ENCODE results near the gene STX2. TPM values are rescaled to one million over a fixed set of nuclear protein-coding genes. Genes with fewer than 3 reads are reported as not detected.
"Not testable (repeated sequence)": the region's sequence is repeated elsewhere in the genome, so short reads cannot be mapped to it uniquely, and the experiment has no call there.

Gene STX2
- total and polyA plus RNA-seq, 3 donors from 2014 or later = 27.3 to 39.5 (median 33.5) TPM

DNA sequence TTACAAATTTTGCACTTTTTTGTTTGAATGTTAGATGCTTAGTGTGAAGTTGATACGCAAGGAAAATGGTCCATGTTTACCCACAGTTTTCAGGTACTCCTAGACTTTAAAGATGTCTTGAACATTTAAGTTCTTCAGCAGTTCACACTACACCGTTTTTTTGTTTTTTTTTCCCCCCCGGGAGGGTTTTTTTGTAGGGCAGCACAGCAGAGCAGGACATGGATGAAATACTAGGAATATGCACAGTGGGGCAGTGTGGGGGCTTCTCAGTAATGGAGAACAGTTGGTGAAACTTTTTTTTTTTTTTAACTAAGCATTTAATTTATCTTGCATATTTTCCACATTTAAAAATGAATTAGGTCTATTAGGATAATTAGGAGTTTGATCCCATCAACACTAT lies 37.7 kb upstream of the STX2 start:
- H3K4me1 ChIP-seq = peaks cover 9% of the 10 kb centered on the region
- no peaks in the 10 kb centered on the region for H3K36me3 ChIP-seq (ENCODE audit: low read depth, missing control alignments)
- no peak for TF ChIP-seq POLR2A (IDR thresholded peaks at IDR 0.05)
- TF ChIP-seq, protein P1, sequence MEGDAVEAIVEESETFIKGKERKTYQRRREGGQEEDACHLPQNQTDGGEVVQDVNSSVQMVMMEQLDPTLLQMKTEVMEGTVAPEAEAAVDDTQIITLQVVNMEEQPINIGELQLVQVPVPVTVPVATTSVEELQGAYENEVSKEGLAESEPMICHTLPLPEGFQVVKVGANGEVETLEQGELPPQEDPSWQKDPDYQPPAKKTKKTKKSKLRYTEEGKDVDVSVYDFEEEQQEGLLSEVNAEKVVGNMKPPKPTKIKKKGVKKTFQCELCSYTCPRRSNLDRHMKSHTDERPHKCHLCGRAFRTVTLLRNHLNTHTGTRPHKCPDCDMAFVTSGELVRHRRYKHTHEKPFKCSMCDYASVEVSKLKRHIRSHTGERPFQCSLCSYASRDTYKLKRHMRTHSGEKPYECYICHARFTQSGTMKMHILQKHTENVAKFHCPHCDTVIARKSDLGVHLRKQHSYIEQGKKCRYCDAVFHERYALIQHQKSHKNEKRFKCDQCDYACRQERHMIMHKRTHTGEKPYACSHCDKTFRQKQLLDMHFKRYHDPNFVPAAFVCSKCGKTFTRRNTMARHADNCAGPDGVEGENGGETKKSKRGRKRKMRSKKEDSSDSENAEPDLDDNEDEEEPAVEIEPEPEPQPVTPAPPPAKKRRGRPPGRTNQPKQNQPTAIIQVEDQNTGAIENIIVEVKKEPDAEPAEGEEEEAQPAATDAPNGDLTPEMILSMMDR (IDR thresholded peaks at IDR 0.05) = no peak
- H3K9me3 ChIP-seq = no peaks in the 10 kb centered on the region
- no peak overlapping the region for H3K27ac ChIP-seq
- H3K27me3 ChIP-seq = no peaks in the 10 kb centered on the region
- intact Hi-C loops (cut with DNase I; ENCODE audit: low total_unique reads) = no loop called here
- H3K4me3 ChIP-seq = no peak overlapping the region
- WGBS, 2 donors = 70 to 73% methylated on average over 3 of the region's 3 CpGs
- no peak for DNase-seq

DNA sequence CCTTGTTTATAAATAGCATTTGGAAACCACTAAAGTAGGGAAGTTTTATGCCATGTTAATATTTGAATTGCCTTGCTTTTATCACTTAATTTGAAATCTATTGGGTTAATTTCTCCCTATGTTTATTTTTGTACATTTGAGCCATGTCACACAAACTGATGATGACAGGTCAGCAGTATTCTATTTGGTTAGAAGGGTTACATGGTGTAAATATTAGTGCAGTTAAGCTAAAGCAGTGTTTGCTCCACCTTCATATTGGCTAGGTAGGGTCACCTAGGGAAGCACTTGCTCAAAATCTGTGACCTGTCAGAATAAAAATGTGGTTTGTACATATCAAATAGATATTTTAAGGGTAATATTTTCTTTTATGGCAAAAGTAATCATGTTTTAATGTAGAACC lies 37.2 kb upstream of the STX2 start:
- Histone ChIP-seq H3K9me3 (no peaks in the 10 kb centered on the region), H3K36me3 (ENCODE audit: low read depth, missing control alignments) (no peaks in the 10 kb centered on the region), H3K4me1 (peaks cover 9% of the 10 kb centered on the region), H3K27ac (no peak overlapping the region), H3K4me3 (no peak overlapping the region), H3K27me3 (no peaks in the 10 kb centered on the region)
- intact Hi-C loops (cut with DNase I; ENCODE audit: low total_unique reads) = no loop called here
- DNase-seq = no peak
- TF ChIP-seq, protein P1 (IDR thresholded peaks at IDR 0.05) = no peak
- no peak for TF ChIP-seq POLR2A (IDR thresholded peaks at IDR 0.05)

DNA sequence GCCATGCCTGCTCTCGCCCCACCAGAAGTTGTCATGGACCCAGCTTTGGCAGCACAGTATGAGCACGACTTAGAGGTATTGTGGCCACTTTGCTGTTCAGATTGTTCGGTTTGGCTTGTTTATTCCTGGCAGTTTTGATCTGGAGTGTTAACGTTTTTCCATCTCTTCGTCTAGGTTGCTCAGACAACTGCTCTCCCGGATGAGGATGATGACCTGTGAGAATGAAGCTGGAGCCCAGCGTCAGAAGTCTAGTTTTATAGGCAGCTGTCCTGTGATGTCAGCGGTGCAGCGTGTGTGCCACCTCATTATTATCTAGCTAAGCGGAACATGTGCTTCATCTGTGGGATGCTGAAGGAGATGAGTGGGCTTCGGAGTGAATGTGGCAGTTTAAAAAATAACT lies 36.7 kb upstream of the STX2 start:
- DNase-seq; H3K4me1 ChIP-seq; H3K4me3 ChIP-seq; intact Hi-C loops (cut with DNase I; ENCODE audit: low total_unique reads); H3K9me3 ChIP-seq; H3K27me3 ChIP-seq; H3K27ac ChIP-seq; H3K36me3 ChIP-seq (ENCODE audit: low read depth, missing control alignments): not testable (repeated sequence)
- 80 to 81% methylated on average over 11 of the region's 11 CpGs for WGBS, 2 donors

DNA sequence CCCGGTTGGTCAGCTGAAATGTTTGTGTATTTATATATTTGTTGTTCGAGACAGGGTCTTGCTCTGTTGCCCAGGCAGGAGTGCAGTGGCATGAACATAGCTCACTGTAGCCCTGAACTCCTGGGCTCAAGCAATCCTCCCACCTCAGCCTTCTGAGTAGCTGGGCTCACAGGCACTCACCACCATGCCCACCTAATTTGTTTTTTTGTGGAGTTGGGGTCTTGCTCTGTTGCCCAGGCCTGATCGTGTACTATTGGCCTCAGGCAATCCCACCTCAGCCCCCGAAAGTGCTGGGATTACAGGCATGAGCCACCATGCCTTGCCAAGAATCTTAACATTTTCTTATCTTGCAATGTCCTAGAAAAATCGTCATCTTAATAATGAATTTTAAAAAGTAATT lies 36.1 kb upstream of the STX2 start:
- TF ChIP-seq, protein P1 (IDR thresholded peaks at IDR 0.05) = no peak
- no peak for TF ChIP-seq POLR2A (IDR thresholded peaks at IDR 0.05)
- H3K27ac ChIP-seq = no peak overlapping the region
- intact Hi-C loops (cut with DNase I; ENCODE audit: low total_unique reads) = no loop called here
- no peaks in the 10 kb centered on the region for H3K36me3 ChIP-seq (ENCODE audit: low read depth, missing control alignments)
- H3K27me3 ChIP-seq = no peaks in the 10 kb centered on the region
- 82 to 84% methylated on average over 5 of the region's 5 CpGs for WGBS, 2 donors
- H3K9me3 ChIP-seq = no peaks in the 10 kb centered on the region
- DNase-seq = no peak
- H3K4me3 ChIP-seq = no peak overlapping the region
- H3K4me1 ChIP-seq = peaks cover 9% of the 10 kb centered on the region

DNA sequence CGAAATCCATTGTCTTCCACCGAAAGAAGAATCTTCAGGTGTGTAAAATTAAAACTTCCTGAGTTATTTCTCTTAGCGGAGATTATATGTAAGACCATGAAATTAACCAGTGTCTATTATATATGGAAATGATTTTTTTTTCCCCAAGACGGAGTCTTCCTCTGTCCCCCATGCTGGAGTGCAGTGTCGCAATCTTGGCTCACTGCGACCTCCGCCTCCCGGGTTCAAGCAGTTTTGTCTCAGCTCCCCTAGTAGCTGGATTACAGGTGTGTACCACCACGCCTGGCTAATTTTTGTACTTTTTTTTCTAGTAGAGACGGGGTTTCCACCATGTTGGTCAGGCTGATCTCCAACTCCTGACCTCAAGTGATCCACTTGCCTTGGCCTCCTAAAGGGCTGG lies 35.6 kb upstream of the STX2 start:
- no peak for TF ChIP-seq POLR2A (IDR thresholded peaks at IDR 0.05)
- TF ChIP-seq, protein P1 (IDR thresholded peaks at IDR 0.05) = no peak
- WGBS, 2 donors = 93 to 94% methylated on average over 10 of the region's 10 CpGs
- Histone ChIP-seq H3K27ac (no peak overlapping the region), H3K4me1 (peaks cover 9% of the 10 kb centered on the region), H3K36me3 (ENCODE audit: low read depth, missing control alignments) (no peaks in the 10 kb centered on the region), H3K27me3 (no peaks in the 10 kb centered on the region), H3K4me3 (no peak overlapping the region), H3K9me3 (no peaks in the 10 kb centered on the region)
- DNase-seq = no peak
- intact Hi-C loops (cut with DNase I; ENCODE audit: low total_unique reads) = no loop called here

Data from testis (tissue), 3 donors.